CD4-positive, alpha-beta T cell treated with Interleukin-6 at 100 ng/mL for 8 hours (primary cell): ENCODE data around the gene LSM7.

Experiments used
- DNase-seq: peaks from one replicate; pipeline ENCODE4 v3.0.0-alpha.2; 2020; ENCODE audit warnings: mixed read lengths, low spot score

The LSM7 gene

GRCh38 chr19:2276429-2276986, 51.9 kb downstream of the LSM7 start:
- no peak for DNase-seq

- no peak for DNase-seq
Measured at GRCh38 chr19:2275588-2276428, 52.6 kb downstream of the LSM7 start.

- DNase-seq = peak; percentile 48
Measured at GRCh38 chr19:2274931-2275535, 53.4 kb downstream of the LSM7 start.

GRCh38 chr19:2274185-2274711, 54.1 kb downstream of the LSM7 start:
- no peak for DNase-seq

GRCh38 chr19:2273356-2274184, 54.8 kb downstream of the LSM7 start:
- peak; percentile 61 for DNase-seq
